Activated CD4-positive, CD25-positive, alpha-beta regulatory T cell (primary cell): ENCODE measurements around the gene JDP2.
"Not testable (repeated sequence)": the region's sequence is repeated elsewhere in the genome, so short reads cannot be mapped to it uniquely, and the experiment has no call there.

Experiments
- DNase-seq, 4 experiments: peaks; one replicate each; lab custom pipeline; 2025; lab: John Stamatoyannopoulos, UW

The JDP2 gene

GRCh38 chr14:75427482-75428229 lies at the start of gene JDP2:
Gene JDP2, plus strand, starts transcription at chr14:75428022. Its CDS starts 9,899 bp downstream, at chr14:75437921.
- no peak for DNase-seq

- no peak for DNase-seq
Measured at GRCh38 chr14:75379246-75379929, 48.4 kb upstream of the JDP2 start.

DNA sequence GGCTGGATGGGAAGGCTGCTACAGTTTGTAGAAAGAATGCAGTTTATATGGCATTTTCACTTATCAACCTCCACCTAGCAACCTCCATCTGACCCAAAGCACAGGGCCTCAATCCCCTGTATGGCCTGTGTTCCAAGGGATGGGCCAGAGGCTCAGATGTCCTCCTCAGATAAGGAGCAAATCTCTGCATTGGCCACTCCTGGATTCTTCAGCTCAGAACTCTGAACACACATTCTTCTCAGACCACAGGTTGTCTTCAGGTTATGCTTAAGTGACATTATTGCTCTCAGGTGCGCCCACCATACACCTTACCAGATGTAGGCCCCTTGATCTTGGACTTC lies 47.9 kb upstream of the JDP2 start:
- DNase-seq = no peak

DNA sequence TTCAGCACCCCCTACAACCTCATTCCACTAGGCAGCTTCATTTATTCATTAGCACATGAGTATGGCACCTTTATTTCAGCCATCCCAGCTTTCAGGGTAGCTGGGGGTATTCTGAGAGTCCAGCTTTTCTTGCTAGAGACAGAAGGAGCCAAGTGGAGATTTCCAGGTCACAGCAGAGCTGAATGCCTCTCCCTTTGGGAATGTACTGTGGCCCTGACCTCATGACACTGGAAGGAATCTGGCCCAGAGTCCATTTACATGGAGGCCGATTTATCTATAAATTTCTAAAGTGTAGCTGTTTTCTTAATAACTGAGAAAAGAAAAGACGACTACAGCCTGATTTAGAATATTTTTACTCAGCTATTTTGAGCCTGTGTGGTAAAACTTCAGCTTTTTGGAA lies 47.2 kb upstream of the JDP2 start:
- no peak for DNase-seq

DNA sequence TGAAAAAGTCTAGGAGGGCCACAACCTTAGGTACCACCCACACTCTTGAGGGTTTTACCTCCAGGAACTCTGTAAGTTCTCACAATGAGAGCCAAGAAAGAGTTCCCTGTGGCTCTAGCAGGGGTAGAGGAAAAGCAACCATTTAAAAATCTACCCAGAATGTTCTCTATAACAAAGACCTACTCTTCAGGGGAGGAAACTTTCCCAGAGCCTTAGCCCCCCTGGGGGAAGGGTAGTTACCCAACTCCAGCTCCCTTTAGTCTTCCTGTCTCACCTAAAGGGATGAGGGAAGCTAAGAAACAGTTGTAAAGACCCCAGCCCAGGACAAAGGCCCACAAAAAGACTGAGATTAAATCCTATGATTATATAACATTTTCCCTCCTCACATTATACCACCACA lies 46.2 kb upstream of the JDP2 start:
- no peak for DNase-seq

DNA sequence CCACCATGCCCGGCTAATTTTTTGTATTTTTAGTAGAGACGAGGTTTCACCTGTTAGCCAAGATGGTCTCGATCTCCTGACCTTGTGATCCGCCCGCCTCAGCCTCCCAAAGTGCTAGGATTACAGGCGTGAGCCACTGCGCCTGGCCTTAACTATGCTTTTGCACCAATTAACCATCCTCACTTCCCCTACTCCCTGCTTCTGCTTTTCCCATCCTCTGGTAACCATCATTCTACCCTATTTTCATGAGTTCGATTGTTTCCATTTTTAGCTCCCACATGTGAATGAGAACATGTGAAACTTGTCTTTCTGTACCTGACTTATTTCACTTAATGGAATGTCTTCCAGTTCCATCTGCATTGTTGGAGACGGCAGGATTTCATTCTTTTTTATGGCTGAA lies 44.6 kb upstream of the JDP2 start:
- not testable (repeated sequence) for DNase-seq

DNA sequence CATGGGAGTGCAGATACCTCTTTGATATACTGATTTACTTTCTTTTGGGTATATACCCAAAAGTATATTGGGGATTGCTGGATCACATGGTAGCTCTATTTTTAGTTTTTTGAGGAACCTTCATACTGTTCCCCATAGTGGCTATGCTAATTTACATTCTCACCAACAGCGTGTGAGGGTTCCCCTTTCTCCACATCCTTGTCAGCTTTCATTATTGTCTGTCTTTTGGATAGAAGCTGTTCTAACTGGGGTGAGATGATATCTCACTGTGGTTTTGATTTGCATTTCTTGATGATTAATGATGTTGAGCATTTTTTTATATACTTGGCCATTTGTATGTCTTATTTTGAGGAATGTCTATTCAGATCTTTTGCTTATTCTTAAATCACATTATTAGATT lies 44.1 kb upstream of the JDP2 start:
- DNase-seq = no peak

- no peak for DNase-seq
Measured at GRCh38 chr14:75389679-75390078, 38.1 kb upstream of the JDP2 start.

- DNase-seq = no peak
Measured at GRCh38 chr14:75390183-75390582, 37.6 kb upstream of the JDP2 start.

DNA sequence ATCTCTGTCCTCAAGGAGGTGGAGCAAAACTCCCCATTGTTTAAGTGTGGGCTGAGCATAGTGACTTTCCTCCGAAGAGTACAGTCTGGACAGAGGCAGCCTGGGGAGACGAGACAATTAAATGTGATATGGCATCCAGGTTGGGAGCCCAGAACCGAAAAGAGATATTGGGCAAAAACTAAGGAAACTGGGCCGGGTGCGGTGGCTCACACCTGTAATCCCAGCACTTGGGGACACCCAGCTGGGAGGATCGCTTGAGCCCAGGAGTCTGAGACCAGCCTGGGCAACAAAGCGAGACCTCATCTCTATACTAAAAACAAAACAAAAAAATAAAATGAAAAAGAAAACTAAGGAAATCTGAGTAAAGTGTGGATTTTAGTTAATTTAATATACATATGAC lies 35.9 kb upstream of the JDP2 start:
- DNase-seq = no peak

GRCh38 chr14:75392686-75393641 lies 34.9 kb upstream of the JDP2 start:
- DNase-seq = no peak

DNA sequence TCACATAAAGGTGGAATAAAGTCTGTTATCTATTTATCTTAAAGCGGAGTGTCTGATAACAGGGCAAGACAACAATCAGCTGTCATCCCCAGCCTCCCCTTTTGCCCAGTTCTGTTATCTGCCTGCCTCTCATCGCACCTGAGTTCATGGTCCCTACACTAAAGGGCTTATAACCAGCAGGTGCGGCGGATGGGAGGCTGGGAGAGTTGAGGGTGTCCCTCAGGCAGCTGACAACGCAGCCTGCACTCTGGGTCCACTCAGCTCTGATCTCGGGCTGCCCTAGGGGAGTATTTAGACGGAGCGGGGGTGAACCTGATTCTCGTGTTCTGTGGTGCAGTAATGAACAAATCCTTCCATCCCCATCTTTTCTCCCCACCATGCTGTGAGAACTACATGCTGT lies 34.0 kb upstream of the JDP2 start:
- DNase-seq = no peak

- DNase-seq = no peak
Measured at GRCh38 chr14:75395862-75396261, 32.0 kb upstream of the JDP2 start.

DNA sequence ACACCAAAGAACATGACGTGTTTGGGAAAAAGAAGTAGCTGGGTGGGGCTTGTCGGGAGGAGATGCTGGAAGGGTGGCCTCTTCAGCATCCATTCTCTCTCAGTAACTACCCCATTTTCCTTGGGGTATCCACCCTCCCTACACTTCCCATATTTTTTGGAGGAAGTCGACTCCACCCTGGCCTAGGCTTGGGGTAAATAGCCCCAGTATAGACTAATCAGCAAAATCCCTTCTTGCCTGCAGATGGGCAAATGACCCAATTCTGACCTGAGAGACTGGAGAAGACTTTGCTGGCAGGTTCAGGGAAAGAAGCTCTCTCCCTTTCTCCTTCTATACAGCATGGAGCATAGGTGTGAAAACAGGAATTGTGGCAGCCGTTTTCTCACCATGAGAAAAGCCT lies 28.5 kb upstream of the JDP2 start:
- no peak for DNase-seq

- no peak for DNase-seq
Measured at GRCh38 chr14:75399843-75400775, 27.7 kb upstream of the JDP2 start.

DNA sequence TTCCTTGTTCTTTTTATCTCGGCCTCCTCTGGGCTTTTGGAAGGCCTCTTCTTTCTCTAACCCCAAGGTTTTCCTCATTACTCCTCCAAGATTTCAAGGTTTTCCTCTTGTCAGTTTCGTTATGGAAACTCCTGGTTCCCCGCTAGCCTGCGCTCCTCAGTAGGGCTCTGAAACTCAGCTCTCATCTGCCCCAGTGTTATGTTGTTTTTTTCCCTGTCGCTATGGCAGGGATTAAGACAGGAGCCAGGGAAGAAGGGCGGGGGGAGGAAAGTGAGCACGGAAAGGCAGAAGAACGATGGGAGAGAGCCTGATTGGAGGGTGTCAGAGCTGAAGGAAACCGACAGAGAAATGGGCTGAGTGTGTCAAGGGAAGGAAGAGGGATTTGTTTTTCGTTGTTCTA lies 26.5 kb upstream of the JDP2 start:
- no peak for DNase-seq

GRCh38 chr14:75402867-75403413 lies 24.9 kb upstream of the JDP2 start:
- no peak for DNase-seq

DNA sequence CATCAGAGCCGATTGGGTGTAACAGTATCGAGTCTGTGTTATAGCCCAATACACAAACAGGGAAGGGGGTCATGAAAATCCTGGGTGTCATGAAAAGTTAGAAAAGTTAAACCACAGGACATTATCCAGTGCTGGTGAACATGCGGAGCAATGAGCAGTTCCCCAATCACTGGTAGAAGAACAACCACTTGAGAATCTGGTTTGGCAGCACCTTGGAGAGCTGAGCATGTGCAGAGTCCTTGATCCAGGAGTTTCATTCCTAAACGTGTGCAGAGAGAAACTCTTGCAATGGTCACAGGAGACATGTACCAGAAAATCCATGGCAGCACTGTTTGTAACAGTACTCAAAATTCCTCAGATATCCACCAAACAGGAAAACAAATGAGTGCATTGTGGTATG lies 23.0 kb upstream of the JDP2 start:
- no peak for DNase-seq

GRCh38 chr14:75406102-75406501 lies 21.7 kb upstream of the JDP2 start:
- DNase-seq = no peak

DNA sequence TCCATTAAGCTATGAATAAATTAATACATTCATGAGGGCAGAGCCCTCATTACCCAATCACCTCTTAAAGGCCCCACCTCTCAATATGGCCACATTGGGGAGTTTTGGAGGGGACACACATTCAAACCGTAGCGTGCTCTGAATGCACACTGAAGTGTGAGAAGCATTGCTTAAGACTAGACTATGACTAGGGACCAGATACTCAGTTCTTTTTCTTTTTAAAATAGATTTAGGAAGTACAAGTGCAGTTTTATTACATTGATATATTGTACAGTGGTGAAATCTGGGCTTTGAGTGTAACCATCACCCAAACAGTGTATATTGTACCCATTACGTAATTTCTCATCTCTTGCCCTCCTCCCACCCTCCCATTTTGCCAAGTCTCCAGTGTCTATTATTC lies 21.0 kb upstream of the JDP2 start:
- DNase-seq = no peak
